Measurements from ENCODE around the gene VPS50.

GRCh38 chr7:93307943-93308342 lies 75.8 kb downstream of the VPS50 start:
- TF ChIP-seq CTCF (IDR thresholded peaks at IDR 0.05; ENCODE audit: insufficient read depth, low read length): no peak
- TF ChIP-seq SPI1 (IDR thresholded peaks at IDR 0.05; ENCODE audit: borderline replicate concordance, low read depth): no peak
